ENCODE data around the gene YAF2.

DNA sequence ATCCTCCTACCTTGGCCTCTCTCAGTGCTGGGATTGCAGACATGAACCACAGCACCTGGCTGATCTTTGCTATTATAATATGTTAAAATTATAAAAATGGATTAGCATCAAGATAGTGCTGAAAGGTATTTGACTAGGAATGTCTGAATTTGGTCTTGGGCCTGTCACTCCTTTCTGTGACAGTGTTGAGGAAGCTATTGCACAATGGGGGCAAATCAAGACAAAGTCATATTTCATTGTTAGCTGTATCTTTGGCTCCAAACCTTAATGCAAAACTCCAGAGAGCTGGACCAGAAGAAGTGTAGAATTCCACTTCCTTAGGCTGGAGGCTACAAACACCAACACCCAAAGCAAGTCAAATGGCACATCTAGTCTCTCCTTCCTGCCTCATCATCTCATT, 45.7 kb upstream of the YAF2 start:
- TF ChIP-seq, protein P1, sequence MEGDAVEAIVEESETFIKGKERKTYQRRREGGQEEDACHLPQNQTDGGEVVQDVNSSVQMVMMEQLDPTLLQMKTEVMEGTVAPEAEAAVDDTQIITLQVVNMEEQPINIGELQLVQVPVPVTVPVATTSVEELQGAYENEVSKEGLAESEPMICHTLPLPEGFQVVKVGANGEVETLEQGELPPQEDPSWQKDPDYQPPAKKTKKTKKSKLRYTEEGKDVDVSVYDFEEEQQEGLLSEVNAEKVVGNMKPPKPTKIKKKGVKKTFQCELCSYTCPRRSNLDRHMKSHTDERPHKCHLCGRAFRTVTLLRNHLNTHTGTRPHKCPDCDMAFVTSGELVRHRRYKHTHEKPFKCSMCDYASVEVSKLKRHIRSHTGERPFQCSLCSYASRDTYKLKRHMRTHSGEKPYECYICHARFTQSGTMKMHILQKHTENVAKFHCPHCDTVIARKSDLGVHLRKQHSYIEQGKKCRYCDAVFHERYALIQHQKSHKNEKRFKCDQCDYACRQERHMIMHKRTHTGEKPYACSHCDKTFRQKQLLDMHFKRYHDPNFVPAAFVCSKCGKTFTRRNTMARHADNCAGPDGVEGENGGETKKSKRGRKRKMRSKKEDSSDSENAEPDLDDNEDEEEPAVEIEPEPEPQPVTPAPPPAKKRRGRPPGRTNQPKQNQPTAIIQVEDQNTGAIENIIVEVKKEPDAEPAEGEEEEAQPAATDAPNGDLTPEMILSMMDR (conservative IDR thresholded peaks at IDR 0.05; ENCODE audit: low read depth in 2 of 2) = no peak
- TF ChIP-seq POLR2AphosphoS5 (IDR thresholded peaks at IDR 0.05; ENCODE audit: low read depth) = no peak
- no peak for TF ChIP-seq JUNB (IDR thresholded peaks at IDR 0.05; ENCODE audit: unreplicated experiment)
